Measurements from ENCODE around the gene DPP6.

DNA sequence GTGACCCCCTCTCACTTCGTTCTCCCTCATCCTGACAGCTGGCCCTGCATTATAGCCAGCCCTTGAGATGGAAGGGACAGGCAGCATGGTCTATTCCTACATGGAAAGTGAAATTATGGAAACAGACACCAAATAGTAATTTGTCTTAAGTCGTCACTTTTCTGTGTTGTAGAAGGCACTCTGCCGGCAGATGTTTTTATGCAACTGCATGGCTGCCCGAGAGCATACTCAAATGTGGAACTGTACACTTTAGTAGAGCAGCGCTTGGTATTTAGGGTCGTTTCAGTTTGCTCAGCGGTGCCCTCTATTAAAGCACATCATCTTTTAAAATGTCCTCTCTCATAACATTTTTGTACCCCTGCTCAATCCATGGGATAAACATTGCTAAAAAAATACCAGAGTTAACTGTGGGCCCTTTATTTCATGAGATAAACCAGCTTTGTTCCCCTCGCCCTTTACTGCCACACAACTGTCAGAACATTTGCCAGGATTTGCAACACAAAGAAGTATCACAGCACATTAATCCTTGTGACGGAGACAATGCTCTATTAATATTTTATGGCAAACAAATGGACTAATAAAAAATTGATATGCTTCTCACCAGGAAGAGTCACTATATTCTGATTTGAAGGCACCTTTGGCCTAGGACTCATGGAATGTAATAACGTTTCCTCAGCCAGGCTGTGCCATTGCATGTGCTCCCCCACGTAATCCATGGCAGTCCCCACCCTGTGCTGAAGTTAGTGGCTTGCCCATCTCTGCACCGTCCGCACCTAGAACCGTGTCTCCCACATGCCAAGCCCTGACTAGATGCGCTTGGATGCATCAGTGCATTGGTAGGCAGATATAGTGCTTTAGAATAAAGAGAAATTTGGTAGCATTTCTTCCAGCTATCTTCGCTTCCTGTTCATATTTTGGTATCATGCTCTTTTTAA lies 729.4 kb downstream of the DPP6 start:
- TF ChIP-seq, protein P1, sequence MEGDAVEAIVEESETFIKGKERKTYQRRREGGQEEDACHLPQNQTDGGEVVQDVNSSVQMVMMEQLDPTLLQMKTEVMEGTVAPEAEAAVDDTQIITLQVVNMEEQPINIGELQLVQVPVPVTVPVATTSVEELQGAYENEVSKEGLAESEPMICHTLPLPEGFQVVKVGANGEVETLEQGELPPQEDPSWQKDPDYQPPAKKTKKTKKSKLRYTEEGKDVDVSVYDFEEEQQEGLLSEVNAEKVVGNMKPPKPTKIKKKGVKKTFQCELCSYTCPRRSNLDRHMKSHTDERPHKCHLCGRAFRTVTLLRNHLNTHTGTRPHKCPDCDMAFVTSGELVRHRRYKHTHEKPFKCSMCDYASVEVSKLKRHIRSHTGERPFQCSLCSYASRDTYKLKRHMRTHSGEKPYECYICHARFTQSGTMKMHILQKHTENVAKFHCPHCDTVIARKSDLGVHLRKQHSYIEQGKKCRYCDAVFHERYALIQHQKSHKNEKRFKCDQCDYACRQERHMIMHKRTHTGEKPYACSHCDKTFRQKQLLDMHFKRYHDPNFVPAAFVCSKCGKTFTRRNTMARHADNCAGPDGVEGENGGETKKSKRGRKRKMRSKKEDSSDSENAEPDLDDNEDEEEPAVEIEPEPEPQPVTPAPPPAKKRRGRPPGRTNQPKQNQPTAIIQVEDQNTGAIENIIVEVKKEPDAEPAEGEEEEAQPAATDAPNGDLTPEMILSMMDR (optimal IDR thresholded peaks at IDR 0.05 in 1 of 3, IDR thresholded peaks at IDR 0.05 in 1 of 3, conservative IDR thresholded peaks at IDR 0.05 in 1 of 3; ENCODE audit: extremely low read depth in 1 of 3, insufficient read depth in 2 of 3, low read length in 3 of 3): no peak
- no peak for TF ChIP-seq EZH2 (IDR thresholded peaks at IDR 0.05; ENCODE audit: low read length)

Data from keratinocyte (primary cell).